Measurements from ENCODE around the gene ANAPC2. TPM values are rescaled to one million over a fixed set of nuclear protein-coding genes. Genes with fewer than 3 reads are reported as not detected.

Gene ANAPC2
- total RNA-seq, 1 donor = 32.9 TPM

DNA sequence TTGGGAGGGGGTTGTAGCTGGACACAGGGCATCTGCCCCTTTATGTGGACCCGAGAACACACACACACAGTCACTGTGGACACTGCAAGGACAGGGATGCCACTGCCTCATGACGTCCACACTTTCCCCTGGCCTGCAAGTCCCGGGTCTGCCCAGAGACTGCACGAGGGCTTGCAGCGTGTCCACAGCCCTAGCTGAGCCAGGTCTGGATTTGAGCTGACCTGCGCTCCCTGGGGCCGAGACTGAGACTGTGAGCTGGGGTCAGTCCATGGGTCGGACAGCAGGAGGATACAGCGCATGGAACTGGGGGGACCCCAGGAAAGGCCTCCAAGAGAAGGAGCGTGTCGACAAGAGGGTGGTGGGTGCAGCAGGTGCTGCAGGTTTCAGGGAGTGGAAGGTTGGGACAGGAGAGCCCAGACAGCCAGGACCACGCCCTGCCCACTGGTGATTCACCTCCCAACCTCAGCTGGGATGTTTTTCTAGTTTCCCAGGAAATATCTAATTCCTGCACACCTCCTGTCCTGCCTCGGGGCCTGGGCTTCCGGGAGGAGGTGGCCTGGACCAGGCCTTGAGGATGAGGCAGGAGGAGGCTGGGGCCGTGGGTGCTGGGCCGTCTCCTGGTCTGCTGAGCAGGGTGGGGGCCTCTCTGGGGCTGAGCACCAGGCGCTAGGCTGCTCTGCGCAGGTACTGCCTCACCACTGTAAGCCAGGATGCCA, 38.1 kb upstream of the ANAPC2 start:
- Histone ChIP-seq H4K20me1 (ENCODE audit: insufficient read depth, low read length) (no peaks in the 10 kb centered on the region), H3K4me2 (ENCODE audit: insufficient read depth, low read length) (no peak overlapping the region), H3K27ac (ENCODE audit: low read depth, low read length) (no peak overlapping the region), H3K4me3 (ENCODE audit: insufficient read depth, low read length) (no peak overlapping the region), H3K36me3 (ENCODE audit: insufficient read depth, low read length) (no peaks in the 10 kb centered on the region), H2AFZ (ENCODE audit: low read length) (no peak overlapping the region), H3K27me3 (ENCODE audit: insufficient read depth, low read length) (no peaks in the 10 kb centered on the region), H3K9me3 (ENCODE audit: low read depth, low read length) (no peaks in the 10 kb centered on the region), H3K4me1 (ENCODE audit: insufficient read depth, low read length) (peaks cover 9% of the 10 kb centered on the region), H3K79me2 (ENCODE audit: insufficient read depth, low read length) (no peaks in the 10 kb centered on the region)
- TF ChIP-seq CTCF (IDR thresholded peaks at IDR 0.05; ENCODE audit: extremely low read depth, low read depth, low read length) = no peak
- no peak for DNase-seq (ENCODE audit: insufficient read length, low spot score, missing footprints)

DNA sequence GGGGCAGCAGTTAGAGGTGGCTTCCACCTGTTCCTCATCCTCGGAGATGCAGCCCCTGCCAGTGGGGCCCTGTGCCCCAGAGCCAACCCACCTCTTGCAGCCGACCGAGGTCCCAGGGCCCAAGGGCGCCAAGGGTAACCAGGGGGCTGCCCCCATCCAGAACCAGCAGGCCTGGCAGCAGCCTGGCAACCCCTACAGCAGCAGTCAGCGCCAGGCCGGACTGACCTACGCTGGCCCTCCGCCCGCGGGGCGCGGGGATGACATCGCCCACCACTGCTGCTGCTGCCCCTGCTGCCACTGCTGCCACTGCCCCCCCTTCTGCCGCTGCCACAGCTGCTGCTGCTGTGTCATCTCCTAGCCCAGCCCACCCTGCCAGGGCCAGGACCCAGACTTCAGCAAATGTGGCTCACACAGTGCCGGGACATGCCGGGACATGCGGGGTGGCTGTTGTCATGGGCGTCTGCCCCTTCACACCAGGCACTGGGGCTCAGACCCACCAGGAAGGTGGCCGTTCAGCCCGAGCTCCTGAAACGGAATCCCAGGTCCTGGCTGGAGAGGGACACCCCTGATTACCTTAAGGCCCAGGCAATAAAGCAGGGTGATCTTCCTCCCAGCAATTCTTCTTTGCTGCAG, 37.5 kb upstream of the ANAPC2 start:
- no peak for DNase-seq (ENCODE audit: insufficient read length, low spot score, missing footprints)
- Histone ChIP-seq H3K36me3 (ENCODE audit: insufficient read depth, low read length) (no peaks in the 10 kb centered on the region), H3K9me3 (ENCODE audit: low read depth, low read length) (no peaks in the 10 kb centered on the region), H3K4me2 (ENCODE audit: insufficient read depth, low read length) (no peak overlapping the region), H3K4me1 (ENCODE audit: insufficient read depth, low read length) (peaks cover 9% of the 10 kb centered on the region), H3K79me2 (ENCODE audit: insufficient read depth, low read length) (no peaks in the 10 kb centered on the region), H3K4me3 (ENCODE audit: insufficient read depth, low read length) (no peak overlapping the region), H3K27ac (ENCODE audit: low read depth, low read length) (no peak overlapping the region), H2AFZ (ENCODE audit: low read length) (no peak overlapping the region), H4K20me1 (ENCODE audit: insufficient read depth, low read length) (no peaks in the 10 kb centered on the region), H3K27me3 (ENCODE audit: insufficient read depth, low read length) (no peaks in the 10 kb centered on the region)
- no peak for TF ChIP-seq CTCF (IDR thresholded peaks at IDR 0.05; ENCODE audit: extremely low read depth, low read depth, low read length)

DNA sequence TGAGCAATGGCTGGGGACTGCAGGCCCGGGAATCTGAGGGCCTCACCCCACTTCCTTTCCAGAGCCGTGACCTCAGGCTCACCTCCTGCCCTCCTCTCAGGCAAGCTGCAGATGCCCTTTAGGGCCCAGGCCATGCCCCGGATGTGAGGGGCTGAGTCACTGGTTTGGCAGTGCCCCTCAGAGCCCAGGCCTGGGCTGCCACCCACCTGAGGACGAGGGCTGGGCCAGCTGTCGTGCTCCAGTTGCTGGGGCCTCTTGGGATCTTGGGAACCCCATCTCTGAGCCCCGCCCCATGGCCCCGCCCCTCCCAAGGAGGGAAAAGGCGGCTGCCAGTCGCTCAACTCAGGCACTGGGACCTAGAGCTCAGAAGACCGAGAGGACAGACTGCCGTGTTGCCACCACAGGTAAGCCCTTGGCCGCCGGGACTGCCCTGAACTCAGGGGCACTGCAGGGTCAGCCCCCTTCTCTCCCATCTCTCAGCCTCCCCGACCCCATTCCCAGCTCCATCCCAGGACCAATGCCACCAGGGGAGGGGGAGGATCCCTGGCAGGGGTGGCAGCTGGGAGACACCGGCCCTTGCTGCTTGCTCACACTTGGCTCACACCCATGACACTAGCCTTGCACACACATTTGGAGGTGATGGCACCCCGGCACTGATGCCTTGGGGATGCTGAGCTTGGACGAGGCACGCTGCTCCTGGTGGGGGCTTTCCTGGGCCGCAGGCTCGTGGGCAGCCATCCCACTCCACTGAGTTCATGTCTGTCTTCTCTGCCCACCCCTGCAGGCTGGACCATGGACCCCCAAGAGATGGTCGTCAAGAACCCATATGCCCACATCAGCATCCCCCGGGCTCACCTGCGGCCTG, 36.7 kb upstream of the ANAPC2 start, which contains the start of gene CYSRT1:
Gene CYSRT1 (plus strand): TSS at position 345 of the 865 bp plus-strand sequence. CDS start 448 bp downstream, at position 793.
- H3K79me2 ChIP-seq (ENCODE audit: insufficient read depth, low read length) = no peaks in the 10 kb centered on the region
- no peak for DNase-seq (ENCODE audit: insufficient read length, low spot score, missing footprints)
- TF ChIP-seq CTCF (IDR thresholded peaks at IDR 0.05; ENCODE audit: extremely low read depth, low read depth, low read length) = no peak
- H3K27me3 ChIP-seq (ENCODE audit: insufficient read depth, low read length) = no peaks in the 10 kb centered on the region
- peak within 1 kb of the TSS; percentile 91 for H2AFZ ChIP-seq (ENCODE audit: low read length)
- H3K36me3 ChIP-seq (ENCODE audit: insufficient read depth, low read length) = no peaks in the 10 kb centered on the region
- H3K4me3 ChIP-seq (ENCODE audit: insufficient read depth, low read length) = peak within 1 kb of the TSS; percentile 90
- H3K27ac ChIP-seq (ENCODE audit: low read depth, low read length) = peak within 1 kb of the TSS; percentile 86
- H3K9me3 ChIP-seq (ENCODE audit: low read depth, low read length) = no peaks in the 10 kb centered on the region
- peak within 1 kb of the TSS; percentile 87 for H3K4me2 ChIP-seq (ENCODE audit: insufficient read depth, low read length)
- H4K20me1 ChIP-seq (ENCODE audit: insufficient read depth, low read length) = no peaks in the 10 kb centered on the region
- H3K4me1 ChIP-seq (ENCODE audit: insufficient read depth, low read length) = peaks cover 9% of the 10 kb centered on the region

Data from osteoblast (primary cell).